Measurements from ENCODE around the gene TMEM91.

Gene TMEM91

DNA sequence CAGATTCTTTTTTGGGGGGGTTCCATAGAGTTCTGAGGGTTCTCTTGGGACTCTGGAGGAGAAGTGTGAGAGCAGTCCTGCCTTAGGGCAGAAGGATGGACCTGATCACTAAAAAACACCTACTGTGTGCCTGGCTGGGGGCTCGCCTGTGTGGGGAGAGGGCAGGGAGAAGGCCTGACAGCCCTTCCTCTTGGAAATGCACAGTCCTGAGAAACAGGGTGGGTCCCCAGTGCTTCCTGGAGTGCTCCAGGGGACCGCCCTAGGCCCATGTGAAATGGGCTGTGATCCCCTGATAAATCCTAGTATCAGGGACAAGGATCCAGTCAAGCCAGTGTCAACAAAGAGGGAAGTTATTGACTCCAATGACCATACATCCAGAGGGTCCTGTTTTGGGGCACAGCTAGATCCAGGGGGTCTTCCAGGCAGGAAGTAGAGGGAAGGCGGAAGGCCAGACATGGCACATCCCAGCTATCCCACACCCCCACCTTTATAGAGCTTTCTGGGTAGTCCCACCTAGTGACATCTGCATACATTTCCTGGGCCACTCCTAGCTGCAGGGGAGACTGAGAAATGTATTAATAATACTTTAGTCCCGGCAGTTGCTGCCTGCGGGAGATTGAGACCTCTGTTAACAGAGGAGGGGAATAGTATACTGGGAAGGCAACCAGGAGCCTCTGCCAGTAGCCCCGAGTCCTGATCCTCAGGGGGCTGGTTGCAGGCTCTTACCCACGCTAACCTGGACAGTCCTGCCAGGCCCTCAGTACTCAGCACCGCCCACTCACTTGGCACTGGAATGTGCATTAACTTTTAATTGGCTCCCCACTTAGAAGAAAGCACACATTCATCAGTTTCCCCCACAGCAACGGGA is 35.0 kb downstream of the TMEM91 start:
- no peak for DNase-seq (ENCODE audit: low read depth)

DNA sequence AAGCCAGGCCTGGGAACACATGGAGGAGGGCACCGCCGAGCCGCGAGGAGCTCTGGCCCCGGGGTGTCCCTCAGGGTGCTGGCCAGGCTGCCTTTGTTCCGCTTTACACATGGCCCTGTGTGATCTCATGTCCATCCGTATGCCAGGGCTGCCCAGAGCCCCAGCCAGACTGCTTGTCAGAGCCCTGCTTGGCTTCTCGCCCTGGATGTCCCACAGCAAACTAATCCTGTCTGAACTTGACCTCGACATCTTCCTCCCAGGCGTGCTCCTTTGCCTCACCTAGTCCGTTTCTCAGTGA is 35.6 kb downstream of the TMEM91 start:
- DNase-seq (ENCODE audit: low read depth): no peak

DNA sequence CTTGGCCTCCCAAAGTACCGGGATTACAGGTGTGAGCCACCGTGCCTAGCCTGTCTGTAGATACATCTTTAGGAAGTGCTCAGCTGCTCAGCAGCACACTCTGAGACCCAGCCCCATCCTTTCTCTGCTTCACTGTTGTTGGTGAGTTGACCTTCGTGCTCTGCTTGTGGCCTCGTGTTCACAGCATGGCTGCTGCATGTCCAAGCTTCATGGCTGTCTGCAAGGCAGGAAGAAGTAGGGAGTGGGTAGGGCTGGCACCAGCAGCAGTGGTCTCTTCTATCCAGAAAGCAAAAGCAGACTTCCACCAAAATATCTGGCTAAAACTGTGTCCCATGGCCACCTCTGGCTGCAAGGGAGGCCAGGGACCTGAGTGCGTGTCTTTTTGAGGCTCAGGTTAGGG is 36.6 kb downstream of the TMEM91 start:
- DNase-seq (ENCODE audit: low read depth): no peak

DNA sequence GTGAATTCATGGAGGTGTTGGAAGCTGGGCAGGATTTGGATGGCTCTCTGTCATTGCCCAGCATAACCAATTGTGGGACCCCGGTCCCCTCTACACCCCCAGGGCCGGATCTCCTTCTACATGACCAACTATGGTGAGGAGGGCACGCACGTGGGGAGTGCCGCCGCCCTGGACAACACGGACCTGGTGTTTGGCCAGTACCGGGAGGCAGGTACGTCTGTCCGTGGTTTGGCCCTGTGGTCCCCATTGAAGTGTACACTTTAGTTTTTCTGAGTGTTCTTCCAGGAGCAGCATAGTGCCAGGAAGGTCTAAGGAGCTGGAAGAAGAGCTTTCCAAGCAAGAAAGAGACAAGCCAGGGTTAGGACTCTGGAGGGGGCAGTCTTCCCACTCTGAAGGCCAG is 37.6 kb downstream of the TMEM91 start:
- no peak for DNase-seq (ENCODE audit: low read depth)

DNA sequence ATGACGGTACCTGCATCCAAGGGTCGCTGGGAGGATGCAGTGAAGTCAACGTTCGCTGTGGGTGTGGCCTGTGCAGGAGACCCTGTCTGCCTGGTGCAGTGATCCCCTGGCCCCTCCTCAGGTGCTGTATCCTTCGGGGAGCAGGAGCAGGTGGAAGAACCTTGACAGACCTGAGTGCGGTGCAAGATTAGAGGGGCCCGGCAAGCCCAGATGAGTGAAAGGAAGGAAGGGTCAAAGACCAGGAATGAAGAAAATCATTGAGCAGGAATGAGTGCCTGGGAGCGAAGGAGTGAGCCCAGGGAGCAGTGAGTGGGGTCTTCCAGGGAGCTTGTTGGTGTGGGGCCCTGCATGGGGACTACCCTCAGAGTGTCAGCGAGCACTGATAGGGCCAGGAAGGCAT is 38.1 kb downstream of the TMEM91 start:
- no peak for DNase-seq (ENCODE audit: low read depth)

DNA sequence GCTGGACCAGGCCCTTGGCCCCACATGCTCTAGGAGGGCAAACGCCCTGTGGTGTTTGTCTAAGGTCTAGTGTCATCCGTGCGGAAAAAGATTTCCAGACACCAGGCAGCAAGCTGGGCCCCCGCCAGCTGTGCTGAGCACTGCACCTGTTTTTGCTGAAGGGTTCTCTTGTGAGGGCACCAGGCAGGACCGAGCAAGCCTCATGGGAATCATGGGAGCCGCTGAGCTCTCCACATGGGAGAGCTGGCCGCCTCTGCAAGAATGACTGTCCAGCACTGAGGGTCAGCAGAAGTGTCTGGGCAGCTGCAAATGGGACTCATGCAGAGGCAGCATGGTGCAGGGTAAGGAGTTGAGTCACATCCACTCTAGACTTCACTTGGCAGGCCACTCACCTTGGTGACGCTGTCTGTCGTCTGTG is 38.8 kb downstream of the TMEM91 start:
- no peak for DNase-seq (ENCODE audit: low read depth)

DNA sequence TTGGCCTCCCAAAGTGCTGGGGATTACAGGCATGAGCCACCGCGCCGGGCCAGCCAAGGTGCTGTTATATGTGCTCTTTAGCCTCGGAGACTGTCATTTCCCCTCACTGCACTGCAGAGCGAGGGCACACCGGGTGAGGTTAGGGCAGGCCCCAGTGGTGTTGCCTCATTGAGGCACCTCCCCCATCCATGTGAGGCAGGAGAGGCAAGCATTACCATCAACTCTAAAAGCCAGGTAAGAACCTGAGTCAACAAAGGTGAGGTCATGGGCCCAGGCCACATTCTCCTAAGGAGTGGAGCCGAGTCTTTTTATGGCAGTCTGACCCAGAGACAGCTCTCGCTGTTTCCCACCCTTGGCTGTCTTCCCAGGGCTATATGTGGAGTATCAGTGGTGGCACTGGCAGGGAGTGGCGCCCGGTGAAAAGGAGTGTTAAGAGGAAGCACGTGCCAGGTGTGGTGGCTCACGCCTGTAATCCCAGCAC is 39.9 kb downstream of the TMEM91 start:
- DNase-seq (ENCODE audit: low read depth): no peak

DNA sequence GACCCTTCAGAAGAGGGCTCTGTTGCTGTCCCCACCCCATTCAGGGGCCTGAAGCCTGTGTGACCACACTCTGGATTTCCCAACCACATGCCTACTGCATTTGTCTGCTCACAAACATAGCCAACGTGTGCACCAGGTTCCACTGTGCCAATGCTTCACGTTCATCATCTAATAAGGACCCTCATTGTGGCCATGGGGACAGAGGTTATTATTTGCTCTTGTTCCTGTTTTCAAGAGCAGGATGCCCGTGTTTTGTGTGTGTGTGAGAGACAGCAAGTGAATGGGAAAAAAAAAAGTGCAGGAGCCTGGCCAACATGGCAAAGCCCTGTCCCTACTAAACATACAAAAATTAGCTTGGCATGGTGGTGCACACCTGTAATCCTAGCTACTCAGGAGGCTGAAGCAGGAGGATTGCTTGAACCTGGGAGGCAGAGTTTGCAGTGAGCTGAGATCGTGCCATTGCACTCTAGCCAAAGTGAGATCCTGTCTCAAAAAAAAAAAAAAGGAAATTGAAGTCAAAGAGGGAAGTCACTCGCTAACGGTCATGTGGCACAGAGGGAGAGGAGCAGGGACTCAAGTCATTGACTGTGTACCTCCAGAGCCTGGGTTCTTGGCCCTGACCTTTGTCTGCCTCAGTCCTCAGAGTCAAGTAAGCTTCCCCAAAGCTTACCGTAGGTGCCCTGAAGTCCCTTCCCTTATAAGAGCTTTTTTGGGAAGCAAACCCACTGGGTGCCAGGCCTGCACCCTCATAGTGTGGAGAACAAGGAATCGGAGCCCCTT is 44.0 kb downstream of the TMEM91 start:
- no peak for DNase-seq (ENCODE audit: low read depth)

DNA sequence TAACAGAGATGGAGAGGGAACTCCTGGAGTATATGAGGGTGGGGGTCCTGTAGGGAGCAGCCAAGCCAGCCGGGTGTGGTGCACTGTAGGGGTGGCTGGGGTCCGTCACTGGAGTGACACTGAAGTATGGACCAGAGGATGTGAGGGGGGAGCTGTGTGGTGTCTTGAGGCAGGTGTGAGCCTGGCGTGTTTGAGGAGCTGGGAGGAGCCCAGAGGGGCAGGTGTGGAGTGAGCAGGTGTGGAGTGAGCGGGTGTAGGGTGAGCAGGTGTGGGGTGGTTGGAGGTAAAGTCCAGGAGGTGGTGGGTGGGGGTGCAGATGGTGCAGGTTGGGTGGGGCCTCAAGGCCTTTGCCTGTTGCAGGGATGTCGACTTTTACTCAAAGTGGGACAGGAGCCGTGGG is 45.0 kb downstream of the TMEM91 start:
- DNase-seq (ENCODE audit: low read depth): no peak

DNA sequence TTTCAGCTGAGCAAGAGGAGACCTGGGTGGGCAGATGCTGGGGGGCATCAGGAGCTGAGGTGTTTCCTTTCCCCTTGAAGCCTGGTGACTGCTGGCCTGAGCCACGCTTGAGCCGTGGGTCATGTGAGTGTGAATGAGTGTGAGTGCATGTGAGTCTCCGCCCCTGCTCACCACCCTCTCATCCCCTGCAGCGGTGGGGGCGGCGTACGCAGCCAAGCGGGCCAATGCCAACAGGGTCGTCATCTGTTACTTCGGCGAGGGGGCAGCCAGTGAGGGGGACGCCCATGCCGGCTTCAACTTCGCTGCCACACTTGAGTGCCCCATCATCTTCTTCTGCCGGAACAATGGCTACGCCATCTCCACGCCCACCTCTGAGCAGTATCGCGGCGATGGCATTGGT is 45.6 kb downstream of the TMEM91 start:
- DNase-seq (ENCODE audit: low read depth): no peak

DNA sequence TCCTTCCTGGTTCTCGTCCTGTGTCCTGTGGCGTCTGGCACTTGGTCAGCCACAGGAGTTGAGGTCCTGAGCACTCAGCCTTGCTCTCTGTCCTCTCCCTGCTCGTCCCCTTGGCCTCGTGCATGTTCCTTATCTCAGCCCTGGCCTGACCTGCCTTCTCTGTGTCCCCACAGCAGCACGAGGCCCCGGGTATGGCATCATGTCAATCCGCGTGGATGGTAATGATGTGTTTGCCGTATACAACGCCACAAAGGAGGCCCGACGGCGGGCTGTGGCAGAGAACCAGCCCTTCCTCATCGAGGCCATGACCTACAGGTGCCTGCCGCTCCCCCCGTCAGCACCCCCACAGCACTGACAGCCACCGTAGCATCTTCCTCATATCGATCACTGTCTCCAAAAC is 46.1 kb downstream of the TMEM91 start:
- no peak for DNase-seq (ENCODE audit: low read depth)

DNA sequence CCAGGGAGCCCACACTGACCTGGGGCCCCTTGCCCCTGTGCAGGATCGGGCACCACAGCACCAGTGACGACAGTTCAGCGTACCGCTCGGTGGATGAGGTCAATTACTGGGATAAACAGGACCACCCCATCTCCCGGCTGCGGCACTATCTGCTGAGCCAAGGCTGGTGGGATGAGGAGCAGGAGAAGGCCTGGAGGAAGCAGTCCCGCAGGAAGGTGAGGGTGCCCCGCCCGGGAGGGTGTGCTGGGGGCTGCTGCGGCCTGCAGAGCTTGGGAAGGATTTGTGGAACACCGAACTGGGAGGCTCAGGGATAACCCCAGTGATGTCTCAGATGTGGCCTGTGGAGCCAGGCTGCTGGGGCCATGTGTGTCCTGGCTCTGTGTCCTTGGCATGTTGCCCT is 46.6 kb downstream of the TMEM91 start:
- no peak for DNase-seq (ENCODE audit: low read depth)

DNA sequence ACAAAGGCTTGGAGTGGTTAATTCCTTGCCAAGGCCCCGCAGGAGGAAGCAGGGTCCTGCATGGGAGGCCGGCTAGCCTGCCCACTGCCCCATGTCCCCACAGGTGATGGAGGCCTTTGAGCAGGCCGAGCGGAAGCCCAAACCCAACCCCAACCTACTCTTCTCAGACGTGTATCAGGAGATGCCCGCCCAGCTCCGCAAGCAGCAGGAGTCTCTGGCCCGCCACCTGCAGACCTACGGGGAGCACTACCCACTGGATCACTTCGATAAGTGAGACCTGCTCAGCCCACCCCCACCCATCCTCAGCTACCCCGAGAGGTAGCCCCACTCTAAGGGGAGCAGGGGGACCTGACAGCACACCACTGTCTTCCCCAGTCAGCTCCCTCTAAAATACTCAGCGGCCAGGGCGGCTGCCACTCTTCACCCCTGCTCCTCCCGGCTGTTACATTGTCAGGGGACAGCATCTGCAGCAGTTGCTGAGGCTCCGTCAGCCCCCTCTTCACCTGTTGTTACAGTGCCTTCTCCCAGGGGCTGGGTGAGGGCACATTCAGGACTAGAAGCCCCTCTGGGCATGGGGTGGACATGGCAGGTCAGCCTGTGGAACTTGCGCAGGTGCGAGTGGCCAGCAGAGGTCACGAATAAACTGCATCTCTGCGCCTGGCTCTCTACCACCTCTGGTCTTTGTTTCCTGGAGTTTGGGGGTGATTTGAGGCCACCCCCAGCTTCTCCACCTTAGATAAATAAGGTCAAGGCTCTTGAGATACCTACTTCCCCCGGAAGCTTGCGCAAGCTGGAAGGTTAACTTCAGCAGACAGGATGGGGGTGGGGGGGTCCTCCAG is 48.2 kb downstream of the TMEM91 start:
- no peak for DNase-seq (ENCODE audit: low read depth)

DNA sequence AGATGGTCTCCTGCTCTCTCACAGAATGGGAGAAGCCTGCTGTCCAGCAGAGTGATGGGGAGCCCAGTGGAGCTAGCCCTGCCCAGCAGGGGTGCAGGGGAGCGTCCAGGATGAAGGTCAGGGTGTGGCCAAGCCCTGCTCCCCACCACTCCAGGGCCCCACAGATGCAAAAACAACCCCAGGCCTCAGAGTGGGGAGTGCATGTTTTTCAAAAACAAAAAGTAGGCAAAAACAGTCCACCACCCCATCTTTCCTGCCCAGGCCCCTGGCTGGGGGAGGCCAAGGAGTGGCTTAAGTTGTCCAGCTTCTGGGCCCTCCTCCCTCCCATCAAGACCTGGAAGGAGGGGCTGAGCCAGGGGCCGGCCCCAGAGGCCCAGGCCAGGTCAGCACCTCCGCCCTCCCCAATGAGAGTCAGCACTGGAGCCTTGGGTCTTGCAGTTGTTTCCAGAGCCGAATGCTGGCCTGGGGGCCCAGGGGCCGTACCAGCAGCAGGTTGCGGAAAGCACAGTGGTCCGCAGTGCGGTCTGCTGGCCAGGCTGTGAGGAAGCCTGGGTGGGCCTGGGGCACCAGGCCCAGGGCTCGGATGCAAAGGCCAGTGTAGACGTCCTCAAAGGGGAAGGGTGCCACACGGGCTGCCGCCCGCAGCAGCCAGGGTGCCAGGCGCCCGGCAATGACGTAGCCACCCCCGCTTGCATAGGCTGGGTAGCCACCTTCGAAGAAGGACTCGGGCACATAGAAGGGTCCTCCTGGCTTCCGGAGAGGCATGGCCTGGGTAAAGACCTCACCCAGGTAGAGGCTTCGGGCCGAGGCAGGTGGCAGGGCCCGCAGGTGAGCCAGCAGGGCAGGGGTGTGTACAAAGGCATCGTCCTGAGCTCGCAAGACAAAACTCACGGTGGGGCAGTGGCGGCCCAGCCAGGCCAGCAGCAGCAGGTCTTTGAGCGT is 49.1 kb downstream of the TMEM91 start:
- DNase-seq (ENCODE audit: low read depth): no peak

DNA sequence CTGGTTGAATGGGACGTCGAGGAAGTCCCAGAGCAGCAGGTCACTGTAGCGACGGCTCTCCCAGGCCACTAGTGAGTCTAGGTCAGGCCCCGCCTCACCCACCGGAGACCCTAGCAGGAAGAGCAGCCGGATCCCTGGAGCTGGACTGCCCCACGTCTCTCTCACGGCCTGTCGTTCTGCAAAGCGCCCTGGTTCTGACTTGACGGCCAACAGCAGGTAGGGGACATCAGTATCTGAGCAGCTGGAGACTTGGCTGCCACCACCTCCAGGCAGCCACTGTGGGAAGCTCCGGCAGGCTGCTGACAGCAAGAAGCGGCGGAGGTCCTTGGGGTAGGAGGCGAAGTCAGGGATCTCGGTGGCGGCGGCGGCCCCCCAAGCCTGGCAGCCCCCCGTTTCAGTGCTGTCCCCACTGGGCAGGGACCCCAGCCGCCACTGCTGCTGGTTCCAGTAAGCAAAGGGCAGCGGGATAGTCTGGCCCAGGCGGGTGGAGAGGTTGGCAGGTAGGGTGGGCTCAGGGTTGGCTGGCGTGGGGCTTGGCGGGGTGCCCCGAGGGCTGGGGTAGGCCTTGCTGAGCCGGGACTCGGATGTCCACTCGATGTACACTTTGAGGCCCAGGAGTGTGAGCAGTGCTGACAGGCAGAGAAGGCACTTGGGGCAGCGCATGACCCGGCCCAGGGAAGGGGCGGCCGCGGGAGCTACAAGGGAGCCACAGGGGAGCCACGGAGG is 49.9 kb downstream of the TMEM91 start:
- no peak for DNase-seq (ENCODE audit: low read depth)

DNA sequence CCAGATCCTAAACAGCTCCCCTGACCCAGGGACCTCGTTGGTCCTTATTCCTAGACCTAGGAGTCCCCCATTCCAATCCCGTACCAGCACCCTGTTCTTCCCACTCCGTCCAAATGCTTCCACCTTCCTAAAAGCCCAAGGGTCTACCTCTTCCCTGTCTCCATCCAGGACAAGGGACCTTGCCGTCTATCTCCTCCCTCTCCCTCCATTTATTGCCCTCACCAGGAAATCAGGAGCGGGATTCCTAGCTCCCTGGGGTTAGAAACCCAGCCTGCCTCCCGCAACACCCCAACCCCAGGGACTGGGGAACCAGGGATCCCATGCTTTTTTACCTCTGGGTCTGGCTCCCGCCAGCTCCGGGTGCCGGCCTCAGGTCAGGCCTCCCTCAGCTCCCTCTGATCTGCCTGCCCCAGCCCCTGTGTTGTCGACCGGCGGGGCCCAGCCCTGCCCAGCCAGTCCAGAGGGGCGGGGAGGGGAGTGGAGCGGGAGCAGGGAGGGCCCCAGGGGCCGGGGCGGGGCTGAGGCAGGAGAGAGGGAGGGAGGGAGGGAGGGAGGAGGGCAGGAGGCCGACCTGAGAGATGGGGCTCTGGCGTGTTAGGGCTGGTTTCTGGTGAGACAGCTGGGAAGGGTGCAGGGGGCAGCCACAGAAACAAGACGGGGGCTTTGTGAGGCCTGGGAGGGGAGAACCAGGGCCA is 50.8 kb downstream of the TMEM91 start, which contains the start of gene B3GNT8:
Gene B3GNT8 (minus strand): TSS at position 423 of the 695 bp plus-strand sequence. CDS start 596 bp downstream, outside the sequence.
- DNase-seq (ENCODE audit: low read depth): peak; percentile 75

DNA sequence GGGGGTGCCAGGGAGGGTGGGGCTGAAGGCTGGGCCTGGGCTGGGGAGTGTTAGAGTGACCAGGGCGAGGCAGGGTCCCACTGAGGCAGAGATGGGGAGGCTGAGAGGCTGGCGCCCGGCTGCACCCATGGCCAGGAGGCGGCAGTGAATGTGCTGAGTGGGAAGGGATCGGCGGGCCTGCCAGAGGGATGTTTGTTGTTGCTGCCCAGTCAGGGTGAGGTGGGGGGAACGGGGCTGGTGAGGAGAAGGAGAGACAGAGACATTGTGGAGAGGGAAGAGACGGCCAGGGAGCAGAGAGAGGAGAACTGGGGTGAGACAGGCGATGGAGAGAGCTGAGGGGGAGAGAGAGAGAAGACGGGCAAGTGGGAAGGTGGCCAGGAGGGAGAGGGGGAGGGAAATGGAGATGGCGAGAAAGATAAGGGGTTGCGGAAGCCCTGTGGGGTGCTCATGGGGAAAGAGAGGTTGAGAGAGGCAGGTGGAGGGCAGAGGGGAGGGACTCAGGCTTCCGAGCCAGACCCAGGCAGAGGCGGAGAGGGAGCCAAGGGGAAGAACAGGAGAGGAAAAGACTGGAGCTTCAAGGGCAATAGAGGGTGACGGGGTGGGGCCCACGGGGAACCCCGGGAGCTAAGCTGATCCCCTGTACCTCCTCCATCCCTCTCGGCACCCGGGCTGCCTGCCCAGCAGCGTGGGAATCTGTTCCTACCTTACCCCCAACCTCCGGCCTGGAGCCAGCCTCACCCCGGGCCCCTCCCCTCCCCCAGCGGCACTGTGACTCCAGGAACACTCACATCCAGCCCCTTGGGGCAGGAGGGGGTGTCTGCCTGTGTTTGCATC is 51.5 kb downstream of the TMEM91 start:
- DNase-seq (ENCODE audit: low read depth): peak; percentile 73

DNA sequence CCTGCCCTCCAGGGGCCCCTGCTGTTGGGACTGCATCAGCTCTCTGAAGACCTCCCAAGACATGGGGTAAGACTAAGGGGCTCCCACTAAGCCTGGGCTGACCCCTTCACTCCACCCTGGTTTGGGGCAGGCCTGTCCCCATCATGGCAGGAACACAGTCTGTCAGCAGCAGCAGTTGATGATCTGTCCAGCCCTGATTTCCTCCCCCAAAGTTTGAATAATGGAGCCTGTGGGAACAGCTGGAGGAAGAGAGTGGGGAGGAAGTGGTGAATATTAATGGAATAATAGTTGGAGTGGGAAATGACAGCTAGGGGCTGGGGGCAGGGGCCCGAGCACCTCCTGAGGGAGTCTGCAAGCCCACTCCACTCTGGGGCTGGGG is 52.1 kb downstream of the TMEM91 start:
- no peak for DNase-seq (ENCODE audit: low read depth)

DNA sequence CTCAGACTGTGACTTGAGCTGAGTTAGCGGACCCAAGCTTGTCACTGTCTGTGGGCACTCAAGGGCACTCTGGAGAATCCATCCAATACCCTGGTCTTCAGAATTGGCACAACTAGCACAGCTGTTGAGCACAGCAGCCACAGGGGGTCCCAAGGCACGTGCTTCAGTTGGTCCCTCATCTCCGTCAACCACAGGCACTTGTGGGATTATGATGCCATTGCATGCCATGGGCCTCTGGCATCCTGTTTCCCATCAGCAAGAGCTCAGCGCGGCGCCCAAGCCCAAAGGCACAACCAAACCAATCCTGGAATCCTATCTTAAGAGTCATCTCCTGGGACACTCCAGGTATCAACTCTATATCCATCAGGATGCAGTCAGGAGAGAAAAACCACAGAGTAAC is 54.6 kb downstream of the TMEM91 start:
- no peak for DNase-seq (ENCODE audit: low read depth)

All from amniotic epithelial cell (primary cell).